Thymus (tissue), 11 donors: ENCODE data around the gene SERTAD4. TPM values are rescaled to one million over a fixed set of nuclear protein-coding genes. Genes with fewer than 3 reads are reported as not detected.

Experiments
- DNase-seq, 9 donors: peaks; one replicate each; pipeline ENCODE4 v3.0.0-alpha.2; 2013; ENCODE audit warnings: low spot score in 9 of 9, low read depth in 6 of 9, missing footprints in 1 of 9
- H3K27ac ChIP-seq, 2 donors: one replicate each; pipeline ENCODE4 v1.5.1; 2013; ENCODE audit warnings: control low read depth in 1 of 2, low read depth in 1 of 2, low read length in 1 of 2, mild to moderate bottlenecking in 1 of 2, moderate library complexity in 1 of 2
- H3K27me3 ChIP-seq, 2 donors: one replicate each; pipeline ENCODE4 v1.5.1; 2013; ENCODE audit warnings: low read length in 1 of 2; ENCODE audit not compliant: control insufficient read depth in 2 of 2, insufficient read depth in 1 of 2
- H3K36me3 ChIP-seq, 2 donors: one replicate each; pipeline ENCODE4 v1.5.1; 2013; ENCODE audit warnings: low read length in 1 of 2, mild to moderate bottlenecking in 1 of 2, moderate library complexity in 1 of 2; ENCODE audit not compliant: control insufficient read depth in 2 of 2, insufficient read depth in 2 of 2
- H3K4me1 ChIP-seq, 2 donors: one replicate each; pipeline ENCODE4 v1.5.1; 2013; ENCODE audit warnings: low read length in 2 of 2; ENCODE audit not compliant: control insufficient read depth in 2 of 2, insufficient read depth in 2 of 2
- H3K4me3 ChIP-seq, 2 donors: one replicate each; pipeline ENCODE4 v1.5.1; 2013; ENCODE audit warnings: low read length in 2 of 2, control low read depth in 1 of 2, mild to moderate bottlenecking in 1 of 2
- H3K9me3 ChIP-seq, 2 donors: one replicate each; pipeline ENCODE4 v1.5.1; 2013; ENCODE audit warnings: low read length in 1 of 2, mild to moderate bottlenecking in 1 of 2; ENCODE audit not compliant: control insufficient read depth in 2 of 2, insufficient read depth in 1 of 2
- WGBS: extraction: QIAGEN DNeasy Blood & Tissue Kit; methylation state at CpG from one replicate; pipeline ENCODE4 v1.1.7; 2013; 5-methylcytosine and 5-hydroxymethylcytosine counted together
- polyA plus RNA-seq: library from polyadenylated mRNA; stranded (reverse); fragments of 200-250 nt; gene quantifications from one replicate; pipeline ENCODE4 v1.2.3, GENCODE V29; 2013
- total RNA-seq: library from RNA; stranded (reverse); fragments of 120-200 nt; gene quantifications from one replicate; pipeline ENCODE4 v1.2.4, GENCODE V29; 2013
- donor health status: healthy.

SERTAD4 gene
- total and polyA plus RNA-seq, 2 donors, result 0.33 to 1.0 TPM

GRCh38 chr1:210201681-210202080, 30.9 kb upstream of the SERTAD4 start:
- Histone ChIP-seq H3K4me1 (no peaks in the 10 kb centered on the region), H3K4me3 (no peak overlapping the region), H3K27ac (no peak overlapping the region), H3K9me3 (peaks cover 0 to 1% of the 10 kb centered on the region in 2 donors), H3K27me3 (no peaks in the 10 kb centered on the region), H3K36me3 (no peaks in the 10 kb centered on the region)
- 72% methylated on average over 3 of the region's 3 CpGs for WGBS
- no peak for DNase-seq

GRCh38 chr1:210207597-210208450, 24.8 kb upstream of the SERTAD4 start:
- no peaks in the 10 kb centered on the region for H3K36me3 ChIP-seq
- no peaks in the 10 kb centered on the region for H3K4me1 ChIP-seq
- H3K27ac ChIP-seq, result no peak overlapping the region
- WGBS, result 95% methylated on average over 2 of the region's 2 CpGs
- no peaks in the 10 kb centered on the region for H3K9me3 ChIP-seq
- no peak overlapping the region for H3K4me3 ChIP-seq
- no peak for DNase-seq
- H3K27me3 ChIP-seq, result no peaks in the 10 kb centered on the region

DNA sequence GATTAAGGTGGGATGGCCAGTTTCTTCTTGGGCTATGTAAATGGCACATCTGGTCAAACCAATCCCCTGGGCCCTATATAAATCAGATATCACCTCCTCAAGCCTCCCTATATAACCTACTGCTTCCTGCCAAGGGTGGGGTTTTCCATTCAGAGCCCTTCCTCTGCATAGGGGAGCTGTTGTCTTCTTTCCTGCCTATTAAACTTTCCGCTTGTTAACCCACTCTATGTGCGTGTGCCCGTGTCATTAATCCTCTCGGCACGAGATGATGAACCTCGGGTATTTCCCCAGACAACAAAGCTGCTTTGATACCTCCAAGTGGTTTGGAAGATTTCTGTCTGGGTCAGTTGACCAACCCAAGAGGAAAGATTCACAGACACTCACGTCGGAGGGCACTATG, 19.3 kb upstream of the SERTAD4 start:
- H3K27ac ChIP-seq, result no peak overlapping the region
- H3K36me3 ChIP-seq, result no peaks in the 10 kb centered on the region
- 84% methylated on average over 8 of the region's 8 CpGs for WGBS
- H3K4me1 ChIP-seq, result no peaks in the 10 kb centered on the region
- H3K4me3 ChIP-seq, result no peak overlapping the region
- DNase-seq, result no peak
- H3K27me3 ChIP-seq, result no peaks in the 10 kb centered on the region
- H3K9me3 ChIP-seq, result no peaks in the 10 kb centered on the region

DNA sequence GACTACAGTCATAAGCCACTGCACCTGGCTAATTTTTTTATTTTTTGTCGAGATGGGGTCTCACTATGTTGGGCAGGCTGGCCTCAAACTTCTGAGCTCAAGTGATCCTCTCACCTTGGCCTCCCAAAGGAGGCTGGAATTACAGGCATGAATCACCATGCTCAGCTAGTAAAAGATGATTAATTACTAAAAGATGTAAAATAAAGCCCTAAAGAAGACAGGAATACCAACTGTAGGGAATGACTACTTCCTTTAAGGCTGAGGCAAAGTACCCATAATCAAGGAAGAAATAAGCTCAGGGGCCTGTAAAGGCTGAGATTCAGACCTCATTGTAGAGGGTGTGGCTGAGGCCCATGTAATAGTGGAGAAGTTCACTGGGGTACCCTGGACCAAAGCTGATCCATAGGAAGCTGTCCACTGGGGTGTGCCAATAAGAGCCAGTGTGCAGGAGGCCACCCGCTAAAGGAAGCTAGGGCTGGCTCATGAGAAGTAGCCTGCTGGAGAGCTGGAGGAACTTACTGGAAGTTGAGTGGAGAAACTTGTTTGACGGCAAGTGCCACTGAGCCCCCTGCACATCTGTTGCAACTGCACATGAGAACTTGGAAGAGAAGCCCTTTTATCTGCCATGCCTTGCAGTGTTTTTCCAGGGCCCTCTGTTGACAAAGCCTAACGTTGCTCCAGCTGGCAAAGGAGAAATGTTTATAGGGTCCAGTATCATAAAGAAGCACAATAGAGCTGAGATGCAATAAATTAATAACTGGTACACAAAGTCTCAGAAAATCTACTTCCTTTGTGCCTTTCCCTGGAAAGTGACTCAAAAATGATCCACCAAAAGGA, 17.8 kb upstream of the SERTAD4 start:
- H3K36me3 ChIP-seq, result no peaks in the 10 kb centered on the region
- 87% methylated on average over 4 of the region's 4 CpGs for WGBS
- H3K27me3 ChIP-seq, result no peaks in the 10 kb centered on the region
- H3K27ac ChIP-seq, result no peak overlapping the region
- H3K4me3 ChIP-seq, result no peak overlapping the region
- H3K9me3 ChIP-seq, result no peaks in the 10 kb centered on the region
- DNase-seq, result no peak
- no peaks in the 10 kb centered on the region for H3K4me1 ChIP-seq

GRCh38 chr1:210217482-210217881, 15.1 kb upstream of the SERTAD4 start:
- 94% methylated on average over 5 of the region's 5 CpGs for whole genome bisulfite sequencing
- Histone ChIP-seq H3K9me3 (no peaks in the 10 kb centered on the region), H3K4me3 (no peak overlapping the region), H3K27me3 (no peaks in the 10 kb centered on the region), H3K4me1 (no peaks in the 10 kb centered on the region), H3K36me3 (no peaks in the 10 kb centered on the region), H3K27ac (no peak overlapping the region)
- DNase-seq, result no peak

GRCh38 chr1:210218047-210218446, 14.5 kb upstream of the SERTAD4 start:
- H3K4me1 ChIP-seq, result no peaks in the 10 kb centered on the region
- no peaks in the 10 kb centered on the region for H3K9me3 ChIP-seq
- no peak overlapping the region for H3K4me3 ChIP-seq
- no peaks in the 10 kb centered on the region for H3K36me3 ChIP-seq
- WGBS, result 88% methylated on average over 4 of the region's 4 CpGs
- no peak overlapping the region for H3K27ac ChIP-seq
- no peaks in the 10 kb centered on the region for H3K27me3 ChIP-seq
- DNase-seq, result no peak

GRCh38 chr1:210222340-210223006, 10.1 kb upstream of the SERTAD4 start:
- H3K27me3 ChIP-seq, result peaks cover 2 to 3% of the 10 kb centered on the region in 2 donors
- no peaks in the 10 kb centered on the region for H3K36me3 ChIP-seq
- WGBS, result 52% methylated on average over 6 of the region's 6 CpGs
- no peaks in the 10 kb centered on the region for H3K4me1 ChIP-seq
- DNase-seq, result no peak
- H3K9me3 ChIP-seq, result no peaks in the 10 kb centered on the region
- no peak overlapping the region for H3K4me3 ChIP-seq
- no peak overlapping the region for H3K27ac ChIP-seq

DNA sequence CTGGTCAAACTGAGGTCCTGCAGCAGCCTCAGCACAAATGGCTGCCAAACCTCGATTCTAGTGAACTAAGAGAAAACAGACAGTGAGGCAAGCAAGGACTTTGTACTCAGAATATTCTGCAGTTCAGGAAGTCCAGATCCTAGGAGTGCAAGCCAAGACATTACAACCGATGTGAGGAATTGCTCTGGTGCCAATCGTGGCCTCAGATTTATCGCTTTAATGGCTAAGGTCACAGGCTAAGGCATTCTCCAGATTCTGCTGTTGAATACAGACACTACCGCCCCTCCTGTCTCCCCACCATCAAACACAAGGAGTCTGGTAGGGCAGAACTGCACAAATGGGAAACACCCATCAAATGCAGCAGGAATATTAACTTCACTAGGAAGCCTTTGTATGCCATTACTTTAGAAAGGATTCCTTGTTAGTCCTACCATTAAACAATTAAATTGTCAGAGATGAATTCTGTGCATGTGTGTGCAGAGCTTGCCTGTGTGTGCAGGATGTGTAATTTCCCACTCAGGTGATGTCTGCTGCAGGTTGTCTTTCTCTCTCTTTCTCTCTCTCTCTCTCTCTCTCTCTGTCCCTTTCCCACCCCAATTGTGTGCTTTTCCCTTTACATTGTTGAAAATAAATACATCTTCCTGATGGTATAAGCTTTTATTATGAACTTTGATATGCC, 9.2 kb upstream of the SERTAD4 start:
- 73% methylated on average over 5 of the region's 5 CpGs for WGBS
- no peak for DNase-seq
- H3K27me3 ChIP-seq, result peaks cover 2 to 9% of the 10 kb centered on the region in 2 donors
- H3K36me3 ChIP-seq, result no peaks in the 10 kb centered on the region
- no peaks in the 10 kb centered on the region for H3K4me1 ChIP-seq
- no peaks in the 10 kb centered on the region for H3K9me3 ChIP-seq
- H3K4me3 ChIP-seq, result no peak overlapping the region
- H3K27ac ChIP-seq, result no peak overlapping the region
